ENCODE data around the gene SLC6A7. TPM values are rescaled to one million over a fixed set of nuclear protein-coding genes. Genes with fewer than 3 reads are reported as not detected.

The SLC6A7 gene
- total RNA-seq, 2 donors from 2014 or later, result not detected

DNA sequence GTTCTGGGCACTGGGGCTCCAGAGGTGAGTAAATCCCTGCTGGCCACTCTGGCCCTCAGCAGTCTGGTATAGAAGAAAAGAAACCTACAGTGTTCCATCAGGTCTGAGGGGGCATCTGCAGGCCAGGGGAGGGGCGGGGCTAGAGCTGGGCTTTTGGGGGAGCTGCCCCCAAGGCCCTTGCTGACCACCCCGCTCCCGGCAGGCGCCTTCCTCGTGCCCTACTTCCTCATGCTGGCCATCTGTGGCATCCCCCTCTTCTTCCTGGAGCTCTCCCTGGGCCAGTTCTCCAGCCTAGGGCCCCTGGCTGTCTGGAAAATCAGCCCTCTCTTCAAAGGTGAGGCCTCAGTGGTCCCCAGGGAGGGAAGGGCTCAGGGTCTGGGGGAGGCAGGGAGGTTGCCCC lies 6.7 kb downstream of the SLC6A7 start:
- Mint-ChIP-seq H3K9me3 (no peaks in the 10 kb centered on the region), H3K36me3 (ENCODE audit: low read depth) (no peaks in the 10 kb centered on the region), H3K4me1 (peaks cover 2% of the 10 kb centered on the region), H3K27ac (no peak overlapping the region), H3K27me3 (ENCODE audit: insufficient read depth) (peaks cover 66% of the 10 kb centered on the region), H3K4me3 (no peak overlapping the region)
- 95% methylated on average over 5 of the region's 5 CpGs; no CpG with 5 or more reads in 1 of the 2 experiments for WGBS, 2 experiments (ENCODE audit: insufficient coverage in 1 of 2, insufficient read length in 1 of 2)
- Histone ChIP-seq H3K9me3 (ENCODE audit: control insufficient read depth, low read length) (no peaks in the 10 kb centered on the region), H3K9ac (ENCODE audit: extremely low read depth, low read length, poor library complexity, severe bottlenecking) (no peak overlapping the region), H3K4me3 (ENCODE audit: low read length) (no peak overlapping the region), H3K4me1 (ENCODE audit: control insufficient read depth, insufficient read depth, low read length) (no peaks in the 10 kb centered on the region), H3K36me3 (ENCODE audit: control insufficient read depth, insufficient read depth, low read length) (no peaks in the 10 kb centered on the region), H3K27me3 (ENCODE audit: control insufficient read depth, insufficient read depth, low read length, poor library complexity, severe bottlenecking) (peaks cover 32% of the 10 kb centered on the region), H3K27ac (ENCODE audit: low read depth, low read length) (no peak overlapping the region)
- TF ChIP-seq, protein P1, sequence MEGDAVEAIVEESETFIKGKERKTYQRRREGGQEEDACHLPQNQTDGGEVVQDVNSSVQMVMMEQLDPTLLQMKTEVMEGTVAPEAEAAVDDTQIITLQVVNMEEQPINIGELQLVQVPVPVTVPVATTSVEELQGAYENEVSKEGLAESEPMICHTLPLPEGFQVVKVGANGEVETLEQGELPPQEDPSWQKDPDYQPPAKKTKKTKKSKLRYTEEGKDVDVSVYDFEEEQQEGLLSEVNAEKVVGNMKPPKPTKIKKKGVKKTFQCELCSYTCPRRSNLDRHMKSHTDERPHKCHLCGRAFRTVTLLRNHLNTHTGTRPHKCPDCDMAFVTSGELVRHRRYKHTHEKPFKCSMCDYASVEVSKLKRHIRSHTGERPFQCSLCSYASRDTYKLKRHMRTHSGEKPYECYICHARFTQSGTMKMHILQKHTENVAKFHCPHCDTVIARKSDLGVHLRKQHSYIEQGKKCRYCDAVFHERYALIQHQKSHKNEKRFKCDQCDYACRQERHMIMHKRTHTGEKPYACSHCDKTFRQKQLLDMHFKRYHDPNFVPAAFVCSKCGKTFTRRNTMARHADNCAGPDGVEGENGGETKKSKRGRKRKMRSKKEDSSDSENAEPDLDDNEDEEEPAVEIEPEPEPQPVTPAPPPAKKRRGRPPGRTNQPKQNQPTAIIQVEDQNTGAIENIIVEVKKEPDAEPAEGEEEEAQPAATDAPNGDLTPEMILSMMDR (conservative IDR thresholded peaks at IDR 0.05), result no peak
- no peak for DNase-seq

DNA sequence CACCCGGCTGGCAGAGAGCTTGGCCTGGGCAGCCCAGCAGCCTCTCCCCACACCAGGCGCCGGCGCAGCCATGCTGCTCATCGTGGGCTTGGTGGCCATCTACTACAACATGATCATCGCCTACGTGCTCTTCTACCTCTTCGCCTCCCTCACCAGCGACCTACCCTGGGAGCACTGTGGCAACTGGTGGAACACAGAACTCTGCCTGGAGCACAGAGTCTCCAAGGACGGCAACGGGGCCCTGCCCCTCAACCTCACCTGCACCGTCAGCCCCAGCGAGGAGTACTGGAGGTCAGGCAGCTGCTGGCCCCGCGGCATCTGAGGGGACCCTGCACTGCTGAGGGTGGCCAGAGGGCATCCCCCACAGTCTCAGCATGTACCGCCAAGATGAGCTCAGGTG lies 7.1 kb downstream of the SLC6A7 start:
- no peak overlapping the region for H3K9ac ChIP-seq (ENCODE audit: extremely low read depth, low read length, poor library complexity, severe bottlenecking)
- DNase-seq, result no peak
- H3K4me1 ChIP-seq (ENCODE audit: control insufficient read depth, insufficient read depth, low read length), result no peaks in the 10 kb centered on the region
- Mint-ChIP-seq H3K36me3 (ENCODE audit: low read depth) (no peaks in the 10 kb centered on the region), H3K4me1 (no peaks in the 10 kb centered on the region), H3K27ac (no peak overlapping the region), H3K27me3 (ENCODE audit: insufficient read depth) (peaks cover 62% of the 10 kb centered on the region), H3K9me3 (no peaks in the 10 kb centered on the region), H3K4me3 (no peak overlapping the region)
- H3K27me3 ChIP-seq (ENCODE audit: control insufficient read depth, insufficient read depth, low read length, poor library complexity, severe bottlenecking), result peaks cover 28% of the 10 kb centered on the region
- no peaks in the 10 kb centered on the region for H3K9me3 ChIP-seq (ENCODE audit: control insufficient read depth, low read length)
- TF ChIP-seq, protein P1 (conservative IDR thresholded peaks at IDR 0.05), result no peak
- no peak overlapping the region for H3K27ac ChIP-seq (ENCODE audit: low read depth, low read length)
- H3K36me3 ChIP-seq (ENCODE audit: control insufficient read depth, insufficient read depth, low read length), result no peaks in the 10 kb centered on the region
- H3K4me3 ChIP-seq (ENCODE audit: low read length), result no peak overlapping the region
- 90 to 96% methylated on average over 16 of the region's 16 CpGs for WGBS, 2 experiments (ENCODE audit: insufficient coverage in 1 of 2, insufficient read length in 1 of 2)

DNA sequence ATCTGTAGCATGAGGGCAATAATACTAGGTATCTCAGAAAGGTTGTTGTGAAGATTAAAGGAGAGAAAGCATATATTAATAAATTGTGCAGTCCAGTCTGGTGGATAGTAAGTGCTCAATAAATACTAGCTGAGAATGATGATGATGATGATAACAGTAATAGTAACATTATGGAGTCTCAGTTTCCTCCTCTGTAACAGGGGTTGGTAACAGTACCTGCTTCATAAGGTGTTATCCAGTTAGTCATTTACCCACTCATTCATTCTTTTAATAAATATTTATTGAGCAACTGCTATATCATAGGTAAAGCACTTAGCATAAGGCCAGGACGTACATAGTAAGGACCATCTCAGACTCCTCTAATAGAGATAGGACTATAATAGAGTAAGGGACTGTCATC lies 7.6 kb downstream of the SLC6A7 start:
- no peak overlapping the region for H3K4me3 ChIP-seq (ENCODE audit: low read length)
- Mint-ChIP-seq H3K27me3 (ENCODE audit: insufficient read depth) (peaks cover 57% of the 10 kb centered on the region), H3K4me1 (no peaks in the 10 kb centered on the region), H3K4me3 (no peak overlapping the region), H3K9me3 (no peaks in the 10 kb centered on the region), H3K27ac (no peak overlapping the region), H3K36me3 (ENCODE audit: low read depth) (no peaks in the 10 kb centered on the region)
- no peak overlapping the region for H3K9ac ChIP-seq (ENCODE audit: extremely low read depth, low read length, poor library complexity, severe bottlenecking)
- no peaks in the 10 kb centered on the region for H3K4me1 ChIP-seq (ENCODE audit: control insufficient read depth, insufficient read depth, low read length)
- 82% methylated on average over 1 of the region's 1 CpG; no CpG with 5 or more reads in 1 of the 2 experiments for WGBS, 2 experiments (ENCODE audit: insufficient coverage in 1 of 2, insufficient read length in 1 of 2)
- H3K9me3 ChIP-seq (ENCODE audit: control insufficient read depth, low read length), result no peaks in the 10 kb centered on the region
- TF ChIP-seq, protein P1 (conservative IDR thresholded peaks at IDR 0.05), result no peak
- no peak overlapping the region for H3K27ac ChIP-seq (ENCODE audit: low read depth, low read length)
- H3K36me3 ChIP-seq (ENCODE audit: control insufficient read depth, insufficient read depth, low read length), result no peaks in the 10 kb centered on the region
- DNase-seq, result no peak
- H3K27me3 ChIP-seq (ENCODE audit: control insufficient read depth, insufficient read depth, low read length, poor library complexity, severe bottlenecking), result peaks cover 23% of the 10 kb centered on the region

All from endodermal cell (in vitro differentiated cells).